GM23248 (cell line): Measurements from ENCODE around the gene GPR25.

Source experiments
- EZH2 ChIP-seq: fragments of 200-600 bp; sonication (generic); IDR thresholded peaks from 2 replicates; pipeline ENCODE4 v1.6.1; 2018; ENCODE audit warnings: antibody characterized with exemption, mild to moderate bottlenecking; ENCODE audit not compliant: insufficient read depth, poor library complexity, severe bottlenecking
- EZH2phosphoT487 ChIP-seq: fragments of 200-600 bp; sonication (generic); IDR thresholded peaks from 2 replicates; pipeline ENCODE4 v1.6.1; 2018; ENCODE audit warnings: antibody characterized with exemption, moderate library complexity, mild to moderate bottlenecking, low read depth; ENCODE audit not compliant: insufficient read depth

GRCh38 chr1:200901796-200902444 is 29.1 kb downstream of the GPR25 start:
- TF ChIP-seq EZH2: no peak
- TF ChIP-seq EZH2phosphoT487: no peak
